Stimulated activated CD4-positive, alpha-beta T cell treated with anti-CD3 and anti-CD28 coated beads, Interleukin-2, amount 100 ng/mL, for 4 hours (primary cell): ENCODE results near the gene BNC2.

Experiments
- DNase-seq: peaks from one replicate; pipeline ENCODE4 v3.0.0-alpha.2; 2020; ENCODE audit warnings: low read depth

The BNC2 gene

GRCh38 chr9:16869882-16870595 lies 431 bp downstream of the BNC2 start:
- no peak for DNase-seq

DNA sequence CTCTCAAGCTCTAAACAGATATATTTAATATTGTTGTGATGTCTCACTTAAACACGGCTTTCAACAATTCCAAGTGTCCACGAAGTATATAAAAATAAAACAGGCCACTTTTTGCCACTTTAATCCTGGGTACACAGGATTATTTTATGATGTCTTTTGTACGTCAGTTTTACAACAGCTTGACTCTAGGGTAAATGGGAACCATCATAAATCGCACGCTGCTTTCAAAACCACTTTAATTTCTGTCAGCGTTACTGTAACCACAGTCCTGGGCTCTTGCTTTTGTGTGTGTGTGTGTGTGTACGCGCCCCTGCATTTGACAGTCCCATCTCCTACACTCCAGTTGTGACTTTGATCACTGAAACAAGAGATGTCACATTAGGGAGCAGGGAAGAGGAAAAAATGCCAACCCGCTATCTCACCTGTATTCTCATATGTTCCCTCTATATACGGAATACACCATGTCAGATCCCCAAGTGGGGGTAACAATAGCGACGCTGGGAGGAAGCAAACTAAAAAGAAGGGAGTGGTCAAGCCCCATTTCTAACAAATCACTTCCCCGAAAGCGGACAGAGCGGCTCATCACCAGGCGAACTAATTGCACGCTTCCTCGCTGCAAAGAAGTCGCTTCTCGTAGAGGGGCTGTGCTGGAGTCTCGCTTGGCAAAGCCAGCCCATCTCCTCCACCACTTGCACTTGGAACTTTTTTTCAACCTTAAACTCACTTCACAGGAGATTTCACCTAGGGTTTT lies 1.2 kb downstream of the BNC2 start:
- no peak for DNase-seq

GRCh38 chr9:16868701-16869100 lies 1.8 kb downstream of the BNC2 start:
- DNase-seq, result no peak

DNA sequence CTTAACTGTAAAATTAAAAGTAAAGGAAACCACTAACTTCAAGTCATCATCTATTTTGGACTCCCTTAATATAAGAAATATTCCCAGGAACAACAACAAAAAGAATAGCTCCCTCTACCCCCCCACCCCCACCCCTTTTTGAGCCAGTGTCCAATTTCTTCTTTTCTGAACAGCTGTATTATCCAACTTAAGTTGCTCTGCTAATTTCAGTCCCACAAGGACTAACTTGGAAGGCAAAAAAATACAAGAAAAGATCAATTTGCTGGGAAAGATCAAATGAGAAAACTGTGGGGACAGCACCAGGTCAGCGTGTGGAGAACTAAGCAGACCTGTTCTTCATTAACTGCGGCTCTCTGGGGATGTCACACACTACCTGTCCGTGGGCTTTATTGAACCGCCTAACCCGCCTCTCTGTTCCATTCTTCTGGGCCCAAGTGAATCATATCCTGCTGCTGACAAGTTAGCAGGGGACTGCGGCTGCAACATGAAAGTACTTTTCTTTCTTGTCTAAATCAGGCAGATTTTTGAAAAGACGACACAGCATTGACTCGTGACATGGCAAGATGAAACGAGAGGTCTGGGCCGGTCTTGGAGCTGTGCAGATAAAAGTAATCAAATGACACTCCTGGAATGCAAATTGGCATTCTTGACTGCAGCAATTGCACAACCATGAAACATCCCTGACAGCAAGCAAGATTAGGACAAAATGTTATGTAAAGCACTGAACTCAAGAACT lies 2.7 kb downstream of the BNC2 start:
- DNase-seq, result no peak

DNA sequence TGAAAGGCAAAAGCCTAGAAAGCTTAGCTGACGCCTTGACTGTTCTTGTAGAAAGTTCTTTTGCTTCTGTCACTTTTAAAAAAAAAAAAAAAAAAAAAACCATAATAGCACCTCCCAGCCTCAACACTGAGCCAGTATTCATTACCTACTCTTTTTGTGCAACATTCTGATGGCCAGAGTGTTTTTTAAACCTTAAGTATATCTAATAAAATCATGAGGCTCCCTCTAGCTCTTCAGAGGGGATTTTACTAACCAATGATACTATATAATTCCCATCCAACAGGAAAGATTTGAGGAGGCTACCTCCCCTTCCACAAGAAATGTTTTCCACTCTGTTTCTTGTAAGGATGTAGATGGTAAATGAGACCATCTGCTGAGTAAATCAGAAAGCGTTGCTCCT lies 3.9 kb downstream of the BNC2 start:
- no peak for DNase-seq

GRCh38 chr9:16864649-16865434 lies 5.6 kb downstream of the BNC2 start:
- DNase-seq, result no peak

DNA sequence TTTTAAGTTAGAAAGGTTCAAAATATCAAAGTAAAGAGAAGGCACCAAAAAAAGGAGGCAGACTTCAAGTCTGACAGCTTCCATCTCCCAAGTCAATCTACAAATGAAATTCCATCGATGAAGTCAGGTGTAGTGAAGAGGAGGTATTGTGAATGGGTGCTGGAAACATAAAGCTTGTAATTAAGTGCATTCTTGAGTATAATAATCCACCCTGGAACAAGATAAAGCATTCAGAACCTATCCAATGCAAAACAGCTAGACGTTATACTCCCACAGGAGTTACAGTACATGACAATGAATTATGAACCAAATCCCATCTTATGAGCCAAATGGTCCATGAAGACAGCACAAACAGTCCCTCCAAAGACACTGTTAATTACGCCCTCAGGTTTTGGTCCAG lies 22.3 kb downstream of the BNC2 start:
- DNase-seq, result no peak

- DNase-seq, result no peak
Measured at GRCh38 chr9:16846986-16847385, 23.5 kb downstream of the BNC2 start.

GRCh38 chr9:16846367-16846766 lies 24.1 kb downstream of the BNC2 start:
- DNase-seq, result no peak

GRCh38 chr9:16834817-16835216 lies 35.7 kb downstream of the BNC2 start:
- DNase-seq, result no peak

DNA sequence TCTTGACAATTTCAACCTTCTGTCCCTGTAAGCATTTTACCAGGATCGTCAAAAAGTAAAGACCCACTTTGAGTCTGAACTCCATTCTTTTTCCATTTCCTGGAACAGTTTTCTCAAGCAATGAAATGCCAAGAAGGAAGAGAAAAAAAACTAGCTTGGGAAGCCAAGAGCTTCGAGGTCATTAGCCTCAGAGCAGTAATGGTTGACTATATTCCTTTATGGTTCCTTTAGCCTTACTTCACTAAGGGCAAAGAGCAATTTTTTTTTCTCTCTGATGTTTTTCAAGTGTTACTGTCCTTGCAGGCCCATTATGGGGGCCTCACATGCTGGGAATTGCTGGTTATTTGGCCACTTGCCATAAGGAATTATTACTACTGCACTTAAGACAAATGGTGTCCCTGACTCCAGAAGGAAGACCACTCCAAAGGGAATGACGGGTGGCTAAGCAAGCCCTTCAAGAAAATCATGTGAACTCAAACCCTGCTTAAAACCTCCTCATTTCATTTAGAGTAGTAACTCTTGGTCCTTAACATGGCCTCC lies 37.1 kb downstream of the BNC2 start:
- DNase-seq, result no peak

DNA sequence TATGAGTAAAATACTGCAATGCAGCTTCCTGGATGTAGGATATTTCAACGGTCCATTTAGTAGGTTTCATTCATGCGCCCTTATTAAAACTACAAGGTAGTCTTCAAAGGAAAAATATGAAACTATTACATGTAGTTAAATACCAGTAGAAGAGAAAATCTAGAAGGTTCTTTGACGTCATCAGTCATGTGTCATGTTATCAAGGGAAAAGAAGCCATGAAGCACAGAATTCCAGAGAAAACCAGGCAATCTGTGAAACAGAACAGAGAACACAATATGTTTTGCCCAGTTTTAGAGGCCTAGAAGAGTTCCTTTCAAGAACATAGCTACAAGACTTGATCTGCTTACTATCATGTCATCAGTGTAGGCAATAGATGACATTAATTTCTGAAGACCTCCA lies 38.4 kb downstream of the BNC2 start:
- DNase-seq, result no peak

GRCh38 chr9:16830806-16831205 lies 39.7 kb downstream of the BNC2 start:
- no peak for DNase-seq

- DNase-seq, result no peak
Measured at GRCh38 chr9:16828340-16829281, 41.9 kb downstream of the BNC2 start.

GRCh38 chr9:16825971-16826625 lies 44.4 kb downstream of the BNC2 start:
- DNase-seq, result no peak

GRCh38 chr9:16825331-16825725 lies 45.1 kb downstream of the BNC2 start:
- DNase-seq, result no peak

DNA sequence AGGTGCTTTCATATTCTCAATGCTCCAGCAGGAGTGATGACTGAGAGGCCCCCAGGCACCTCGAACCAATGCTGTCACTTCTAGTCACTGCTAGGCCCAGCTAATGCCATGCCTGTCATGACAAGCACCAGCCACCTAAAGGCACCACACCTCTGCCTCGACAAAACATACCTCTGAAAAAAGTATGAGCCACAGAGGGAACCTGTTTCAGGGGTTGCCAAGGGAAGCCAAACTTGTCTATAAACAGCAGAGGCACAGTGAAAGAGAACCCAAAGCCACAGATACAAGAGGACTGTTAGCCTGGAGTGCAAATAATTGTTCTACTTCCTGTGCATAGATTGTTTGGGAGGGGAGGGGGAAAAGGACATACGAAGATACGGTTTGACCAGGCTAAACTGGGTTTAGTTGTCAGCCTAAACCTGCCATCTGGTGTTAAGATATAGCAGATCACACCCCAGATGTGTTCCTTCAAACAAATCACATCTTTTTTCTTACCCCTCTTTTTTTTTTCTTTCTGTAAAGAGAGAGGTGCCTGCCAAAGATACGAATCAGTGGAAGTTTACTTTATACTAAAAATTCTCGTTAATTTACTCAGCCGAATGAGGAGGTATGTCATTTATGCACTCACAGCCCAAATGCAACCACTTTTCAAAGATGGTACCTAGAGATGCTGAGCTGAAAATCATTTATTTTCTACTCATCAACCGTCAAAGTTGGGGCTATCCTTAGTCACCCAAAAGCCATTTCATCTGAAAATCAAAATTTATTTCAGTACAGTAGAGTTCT lies 45.7 kb downstream of the BNC2 start:
- DNase-seq, result no peak

DNA sequence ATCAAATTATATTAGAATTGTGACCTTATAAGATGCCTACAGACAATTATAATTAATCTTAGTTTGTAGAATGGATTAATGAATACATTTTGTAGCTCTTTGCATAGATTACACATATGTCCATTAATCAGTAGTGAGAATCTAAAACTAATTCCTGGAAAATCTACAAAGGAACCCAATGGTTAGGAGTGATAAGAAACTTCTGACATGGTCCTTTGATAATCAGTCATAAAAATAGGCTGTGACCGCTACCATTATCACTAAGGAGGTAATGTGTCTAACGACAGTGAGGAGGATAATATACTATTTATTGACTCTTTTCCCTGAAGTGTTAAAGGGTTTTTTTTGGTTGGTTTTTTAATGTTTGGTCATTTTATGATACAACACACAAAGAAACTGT lies 46.6 kb downstream of the BNC2 start:
- no peak for DNase-seq

GRCh38 chr9:16821344-16821743 lies 49.1 kb downstream of the BNC2 start:
- no peak for DNase-seq

GRCh38 chr9:16817514-16817913 lies 53.0 kb downstream of the BNC2 start:
- DNase-seq, result no peak
